T follicular helper cell (primary cell): Measurements from ENCODE around the gene PCGF3.
A peak's percentile ranks its signal among the peaks of the same experiment; 100 is the strongest.
"Not testable (repeated sequence)": the region's sequence is repeated elsewhere in the genome, so short reads cannot be mapped to it uniquely, and the experiment has no call there.

Source experiments
- DNase-seq: peaks from one replicate; pipeline ENCODE4 v3.0.0-alpha.2; 2020; ENCODE audit warnings: low read depth

Gene PCGF3

DNA sequence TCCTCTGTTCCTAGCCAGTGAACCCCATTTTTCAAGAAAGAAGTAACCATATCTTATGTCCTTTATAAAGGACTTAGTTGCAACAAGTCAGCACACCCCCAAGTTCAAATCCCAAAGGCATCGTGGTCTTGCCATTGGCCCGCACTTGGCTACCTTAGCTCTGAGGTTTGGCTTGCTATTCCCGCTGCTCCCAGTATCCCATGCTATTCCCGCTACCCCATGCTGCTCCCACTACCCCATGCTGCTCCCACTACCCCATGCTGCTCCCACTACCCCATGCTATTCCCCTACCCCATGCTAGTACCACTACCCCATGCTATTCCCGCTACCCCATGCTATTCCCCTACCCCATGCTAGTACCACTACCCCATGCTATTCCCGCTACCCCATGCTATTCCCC, 37.4 kb upstream of the PCGF3 start:
- DNase-seq, result not testable (repeated sequence)

DNA sequence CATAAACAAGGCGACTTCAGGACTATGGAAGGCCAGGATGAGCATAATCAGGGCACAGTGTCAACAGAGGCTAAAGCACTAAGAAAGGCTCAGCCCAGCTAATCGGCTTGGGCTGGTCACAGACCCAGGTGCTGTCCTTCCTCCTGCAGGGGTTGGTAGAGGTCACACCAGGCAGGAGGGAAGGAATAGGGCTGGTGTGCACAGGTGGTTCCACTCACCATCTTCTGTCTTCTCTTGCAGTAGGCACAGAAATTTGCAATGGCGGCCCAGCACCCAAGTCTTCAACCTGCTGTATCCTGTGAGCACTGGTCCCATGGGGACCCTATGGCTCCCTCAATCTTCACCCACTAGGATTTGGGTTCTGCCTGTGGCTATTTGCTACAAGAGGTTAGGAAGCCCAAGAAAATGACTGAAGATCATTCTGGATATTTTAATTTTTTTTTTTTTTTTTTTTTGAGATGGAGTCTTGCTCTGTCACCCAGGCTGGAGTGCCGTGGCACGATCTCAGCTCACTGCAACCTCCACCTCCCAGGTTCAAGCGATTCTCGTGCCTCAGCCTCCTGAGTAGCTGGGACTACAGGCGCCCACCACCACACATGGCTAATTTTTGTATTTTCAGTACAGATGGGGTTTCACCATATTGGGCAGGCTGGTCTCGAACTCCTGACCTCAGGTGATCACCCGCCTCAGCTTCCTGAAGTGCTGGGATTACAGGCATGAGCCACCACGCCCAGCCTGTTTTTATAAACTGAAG, 35.6 kb upstream of the PCGF3 start:
- not testable (repeated sequence) for DNase-seq

DNA sequence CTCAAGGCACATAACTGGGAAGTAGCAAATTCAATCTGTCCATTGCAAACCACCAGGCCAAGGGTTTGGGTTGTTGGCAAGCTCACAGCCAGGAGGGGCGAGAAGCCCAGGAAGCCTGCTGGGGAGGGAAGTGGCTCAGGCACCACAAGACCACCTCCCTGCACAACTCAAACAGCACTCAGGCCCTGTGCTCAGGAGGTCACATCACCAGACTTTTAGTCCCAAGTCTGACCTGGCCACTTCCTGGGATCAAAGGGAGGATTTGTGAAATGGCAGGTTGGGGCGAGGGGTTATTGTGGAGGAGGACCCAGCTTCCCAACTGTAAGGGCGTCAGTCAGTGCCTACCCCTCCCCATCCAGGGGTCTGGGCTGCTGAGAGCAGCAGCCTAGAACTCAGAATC, 33.9 kb upstream of the PCGF3 start:
- no peak for DNase-seq

DNA sequence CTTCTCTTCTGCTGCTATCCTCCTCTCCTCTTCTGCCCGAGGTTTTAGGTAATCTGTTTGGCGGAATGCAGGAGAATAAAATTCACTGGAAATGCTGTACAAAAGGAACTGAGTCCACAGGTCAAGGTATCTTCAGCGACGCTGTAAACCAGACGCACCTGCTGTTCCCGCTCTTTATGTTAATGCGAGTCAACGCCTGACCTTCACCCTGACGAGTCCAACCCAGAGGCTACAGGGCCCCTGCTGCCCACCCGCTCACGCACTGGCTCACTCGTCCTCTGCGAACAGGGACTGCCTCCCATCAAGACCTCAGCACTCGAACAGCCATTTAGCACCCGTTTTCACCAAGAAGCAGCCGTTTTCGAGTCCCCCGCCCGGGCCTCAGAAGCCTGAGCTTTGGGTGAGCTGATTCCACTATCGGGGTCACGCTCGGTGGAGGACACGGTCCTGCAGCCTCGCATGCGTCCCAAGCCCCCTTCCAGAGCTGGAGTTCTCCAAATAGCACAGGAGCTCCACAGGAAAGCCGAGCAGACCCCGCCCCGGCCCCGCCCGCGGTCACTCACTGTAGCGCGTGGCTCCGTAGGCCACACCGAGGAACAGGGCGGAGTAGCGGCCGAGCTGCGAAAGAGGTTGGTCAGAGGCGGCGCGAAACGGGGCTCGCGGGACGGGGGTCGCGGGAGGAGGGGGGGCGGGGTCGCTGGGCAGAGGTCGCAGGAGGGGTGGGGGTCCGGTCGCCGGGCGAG, 32.1 kb upstream of the PCGF3 start:
- DNase-seq, result no peak

DNA sequence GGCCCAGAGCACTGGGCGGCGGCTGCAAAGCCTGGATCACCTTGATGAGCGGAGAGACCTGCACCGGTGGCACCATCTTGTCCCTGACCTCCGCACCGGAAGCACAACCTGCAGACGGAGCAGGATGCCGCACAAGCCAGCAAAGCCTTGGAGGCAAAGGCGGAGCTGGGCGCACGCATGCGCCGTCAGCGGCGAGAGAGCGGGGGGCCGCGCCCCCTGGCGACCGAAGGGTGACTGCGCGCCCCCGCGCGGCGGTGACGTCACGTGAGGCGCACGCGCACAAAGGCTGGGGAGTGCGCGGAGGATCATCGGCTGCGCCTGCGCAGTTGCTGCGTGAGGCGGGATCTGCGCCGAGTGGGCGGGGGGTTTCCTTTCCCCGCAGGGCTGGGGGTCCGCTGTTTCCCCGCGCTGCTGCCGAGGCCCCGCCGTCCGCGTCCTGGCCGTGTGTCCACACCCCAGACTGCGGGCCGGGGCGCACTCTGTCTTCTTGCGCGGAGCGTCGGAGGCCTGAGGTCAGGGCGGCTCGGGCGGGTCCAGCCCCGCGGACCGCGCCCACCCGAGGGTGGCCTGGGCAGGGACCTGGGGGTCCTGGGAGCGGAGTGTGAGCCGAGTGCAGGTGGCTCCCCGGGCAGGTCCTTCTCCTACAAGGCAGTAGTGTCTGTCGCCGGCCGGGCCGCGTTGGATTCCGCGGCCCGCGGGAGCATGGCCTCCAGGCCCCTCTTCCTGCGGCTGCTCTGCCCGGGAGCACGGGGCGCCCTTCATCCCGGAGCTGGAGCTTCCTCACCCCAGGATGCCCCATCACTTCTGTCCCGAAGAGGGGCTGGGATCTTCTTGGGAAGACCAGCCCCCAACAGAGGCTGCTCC, 31.2 kb upstream of the PCGF3 start, which contains the start of the genes ATP5ME and MYL5:
ATP5ME (minus strand) TSS at position 105 of the 864 bp plus-strand sequence; CDS start at position 76, 29 bp downstream.
MYL5 (plus strand) TSS at position 371 of the 864 bp plus-strand sequence. CDS start 3,485 bp downstream, outside the sequence.
- DNase-seq, result peak; percentile 97

DNA sequence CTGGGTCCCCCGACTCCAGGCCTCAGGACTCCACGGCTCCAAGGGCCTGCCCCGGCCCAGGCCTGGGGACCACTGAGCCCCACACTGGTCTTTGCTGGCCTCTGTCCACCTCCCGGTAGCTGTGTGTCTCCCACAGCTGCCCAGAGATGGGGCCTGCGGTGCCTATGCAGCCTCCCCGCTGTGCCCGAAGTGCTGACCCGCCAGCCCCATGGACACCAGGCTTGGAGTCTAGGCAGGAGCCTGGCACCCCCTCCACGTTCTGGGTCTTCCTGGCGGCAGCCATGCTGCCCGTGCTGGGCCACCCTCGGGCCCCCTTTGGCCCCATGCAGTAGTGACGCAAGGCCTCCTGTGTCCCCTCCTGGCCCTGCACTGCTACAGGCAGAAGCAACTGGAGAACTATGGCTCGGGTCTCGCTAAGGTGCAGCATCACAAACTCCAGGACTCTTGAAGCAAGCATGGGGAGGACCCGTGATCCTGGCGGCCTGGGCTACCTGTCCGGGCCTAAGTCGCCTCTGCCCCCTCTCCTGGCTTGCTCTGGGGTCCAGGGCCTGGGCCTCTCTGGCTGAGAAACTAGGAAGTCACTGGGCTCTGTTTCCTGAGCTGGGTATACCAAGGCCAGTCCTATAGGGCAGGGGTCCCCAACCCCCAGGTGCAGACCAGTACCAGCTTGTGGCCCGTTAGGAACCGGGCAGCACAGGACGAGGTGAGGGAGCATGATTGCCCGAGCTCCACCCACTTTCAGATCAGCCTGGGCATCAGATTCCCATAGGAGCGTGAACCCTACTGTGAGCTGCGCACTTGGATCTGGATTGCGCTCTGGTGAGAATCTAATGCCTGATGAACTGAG, 30.4 kb upstream of the PCGF3 start:
- no peak for DNase-seq

DNA sequence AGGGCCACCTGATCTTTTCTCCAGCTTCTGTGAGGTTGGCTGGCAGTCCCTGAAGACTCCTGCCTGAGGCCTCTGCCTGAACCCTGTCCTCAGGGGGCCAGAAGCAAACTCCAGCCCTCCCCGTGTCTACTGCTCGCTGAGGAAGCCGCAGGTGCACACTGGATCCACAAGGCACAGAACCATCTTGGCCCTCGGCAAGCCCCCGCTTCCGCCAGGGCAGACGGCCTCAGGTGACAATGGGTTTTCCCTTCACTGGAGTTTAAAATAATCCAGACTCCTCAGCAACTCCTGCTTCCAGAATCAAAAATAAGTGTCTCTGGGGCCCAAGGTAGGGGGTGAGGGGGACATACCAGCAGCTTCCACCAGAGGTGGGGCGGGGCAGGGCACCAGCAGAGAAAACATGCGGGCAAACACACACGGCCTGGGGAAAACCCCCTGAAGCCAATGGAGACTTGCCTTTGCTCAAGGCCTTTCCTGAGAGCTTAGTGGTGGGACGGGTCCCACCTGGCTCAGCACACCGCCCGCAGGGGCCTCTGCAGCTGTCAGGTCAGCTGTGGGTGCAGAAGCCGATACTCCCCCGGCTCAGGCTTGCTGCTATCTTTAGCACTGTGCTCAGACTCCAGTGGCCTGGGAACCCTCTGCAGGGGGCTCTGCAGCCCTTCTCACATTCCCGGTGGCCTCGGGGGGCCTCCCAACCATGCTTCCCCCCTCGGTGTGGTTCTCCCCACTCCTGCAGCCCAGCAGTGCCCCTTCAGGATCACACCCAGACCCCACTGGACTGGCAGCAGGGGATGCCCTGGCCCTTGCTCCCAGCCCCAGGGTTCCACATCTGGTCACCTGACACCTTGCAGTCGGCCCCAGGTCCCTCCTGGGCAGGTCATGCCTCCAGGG, 29.4 kb upstream of the PCGF3 start:
- no peak for DNase-seq

DNA sequence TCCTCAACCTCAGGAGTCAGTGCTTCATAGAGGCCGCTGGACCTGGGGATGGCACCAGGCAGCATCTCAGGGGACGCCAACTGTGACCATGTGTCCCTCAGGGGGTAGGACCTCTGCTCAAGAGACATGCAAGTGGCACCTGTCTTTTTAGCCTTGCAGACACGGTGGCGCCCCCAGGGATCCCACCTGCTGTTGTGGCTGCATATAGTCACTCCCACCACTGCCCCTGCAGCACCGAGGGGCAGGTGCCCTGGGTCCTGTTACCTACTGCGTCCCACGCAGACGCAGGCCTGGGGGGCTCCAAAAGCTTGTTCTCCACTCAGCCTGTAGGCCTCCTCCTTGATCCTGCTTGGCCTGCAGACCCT, 28.8 kb upstream of the PCGF3 start:
- no peak for DNase-seq

DNA sequence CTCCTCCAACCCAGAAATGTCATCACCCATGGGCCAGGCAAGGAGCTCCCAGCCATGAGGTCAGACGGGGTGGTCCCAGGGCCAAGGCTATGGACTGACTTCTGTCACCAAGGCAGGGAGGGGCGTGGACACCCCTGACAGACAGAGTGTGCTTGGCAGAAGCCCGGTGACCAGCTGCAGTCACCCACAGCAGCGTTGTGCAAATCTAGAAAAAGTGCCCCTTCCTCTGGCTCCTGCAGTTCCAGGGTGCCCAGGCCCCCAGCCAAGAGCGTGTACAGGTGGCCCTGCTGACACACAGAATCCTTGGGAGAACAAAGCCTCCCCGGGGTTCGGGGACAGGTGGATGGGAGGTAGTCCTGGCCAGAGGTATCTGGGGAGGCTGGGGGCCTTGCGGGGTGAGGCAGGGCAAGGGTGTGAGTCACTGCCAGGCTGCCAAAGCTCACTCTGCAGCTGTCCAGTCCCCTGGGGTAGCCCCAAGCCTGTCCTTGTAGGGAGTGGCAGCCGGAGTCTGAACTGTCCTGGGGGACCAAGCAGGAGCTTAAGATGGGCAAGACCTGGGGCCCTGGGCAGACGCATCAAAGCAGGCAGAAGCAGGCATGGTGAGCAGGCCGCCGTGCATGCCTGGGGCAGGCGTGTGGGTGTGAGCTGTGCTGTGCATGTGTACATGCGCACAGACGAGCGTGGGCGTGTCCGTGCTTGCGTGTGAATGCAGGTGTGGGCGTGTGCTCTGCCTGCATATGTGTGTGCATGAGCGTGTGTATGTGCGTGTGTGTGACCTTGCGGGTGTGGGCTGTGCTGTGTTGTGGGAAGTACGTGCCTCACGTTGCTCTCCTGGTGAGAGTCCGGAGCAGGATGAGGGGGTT, 28.0 kb upstream of the PCGF3 start:
- DNase-seq, result peak; percentile 31

DNA sequence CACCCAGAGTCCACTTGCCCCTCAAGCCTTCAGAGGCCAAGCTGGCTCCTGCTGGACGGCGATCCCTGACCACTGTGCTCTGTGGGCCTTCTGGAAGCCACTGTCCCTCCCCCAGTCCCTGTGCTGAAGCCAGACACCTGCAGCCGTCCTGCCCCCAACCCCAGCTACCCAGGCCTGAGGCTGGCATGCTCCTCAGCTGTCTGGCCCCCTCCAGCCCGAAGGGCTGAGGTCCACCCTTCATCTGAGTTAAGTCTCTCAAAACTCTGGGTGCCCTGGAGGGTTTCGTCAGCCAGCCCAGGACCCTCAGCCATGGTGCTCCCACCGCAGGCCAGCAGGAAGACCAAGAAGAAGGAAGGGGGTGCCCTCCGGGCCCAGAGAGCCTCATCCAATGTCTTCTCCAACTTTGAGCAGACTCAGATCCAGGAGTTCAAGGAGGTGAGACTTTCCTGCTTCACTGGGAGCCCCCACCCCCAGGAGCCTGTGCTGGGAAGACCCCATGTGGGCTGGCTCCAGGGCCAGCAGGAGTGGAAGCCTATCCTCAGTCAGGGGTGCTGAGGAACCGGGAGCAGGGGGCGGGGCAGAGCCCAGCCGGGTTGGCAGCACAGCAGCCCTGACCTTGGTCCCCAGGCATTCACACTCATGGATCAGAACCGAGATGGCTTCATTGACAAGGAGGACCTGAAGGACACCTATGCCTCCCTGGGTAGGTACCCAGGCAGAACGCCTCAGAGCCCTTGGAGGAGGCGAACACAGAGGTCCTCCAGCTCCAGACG, 27.1 kb upstream of the PCGF3 start:
- DNase-seq, result no peak

DNA sequence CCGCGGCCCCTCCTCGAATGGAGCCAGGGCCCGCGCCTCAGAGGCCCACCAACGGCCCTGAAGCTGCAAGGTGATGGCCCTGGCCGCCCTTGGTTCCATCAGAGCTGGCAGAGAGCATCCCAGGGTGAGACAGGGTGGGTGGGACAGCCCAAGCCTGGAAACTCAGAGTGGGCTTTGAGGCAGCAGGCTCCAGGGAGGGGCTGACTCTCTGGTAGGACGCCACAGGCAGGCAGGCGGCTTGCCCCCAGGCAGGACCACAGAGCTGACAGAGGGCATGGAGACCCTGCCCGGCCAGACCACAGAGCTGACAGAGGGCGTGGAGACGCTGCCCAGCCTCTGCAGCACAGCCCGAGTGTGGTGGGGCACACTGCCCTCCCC, 26.5 kb upstream of the PCGF3 start:
- no peak for DNase-seq

DNA sequence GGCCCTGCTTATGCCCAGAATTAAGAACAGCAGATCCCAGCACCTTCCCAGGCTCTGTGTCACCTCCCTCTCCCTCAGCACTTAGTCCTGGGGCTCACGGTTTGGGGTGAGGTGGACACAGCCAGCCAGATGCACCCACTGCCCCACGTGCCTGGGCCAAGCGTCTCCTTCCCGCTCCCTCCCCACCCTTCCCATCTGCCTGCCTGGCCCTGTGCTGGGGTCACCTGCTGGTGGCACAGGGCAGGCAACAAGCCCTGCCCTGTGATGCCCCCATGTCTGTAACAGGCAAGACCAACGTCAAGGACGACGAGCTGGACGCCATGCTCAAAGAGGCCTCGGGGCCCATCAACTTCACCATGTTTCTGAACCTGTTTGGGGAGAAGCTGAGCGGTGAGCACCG, 26.0 kb upstream of the PCGF3 start:
- no peak for DNase-seq

DNA sequence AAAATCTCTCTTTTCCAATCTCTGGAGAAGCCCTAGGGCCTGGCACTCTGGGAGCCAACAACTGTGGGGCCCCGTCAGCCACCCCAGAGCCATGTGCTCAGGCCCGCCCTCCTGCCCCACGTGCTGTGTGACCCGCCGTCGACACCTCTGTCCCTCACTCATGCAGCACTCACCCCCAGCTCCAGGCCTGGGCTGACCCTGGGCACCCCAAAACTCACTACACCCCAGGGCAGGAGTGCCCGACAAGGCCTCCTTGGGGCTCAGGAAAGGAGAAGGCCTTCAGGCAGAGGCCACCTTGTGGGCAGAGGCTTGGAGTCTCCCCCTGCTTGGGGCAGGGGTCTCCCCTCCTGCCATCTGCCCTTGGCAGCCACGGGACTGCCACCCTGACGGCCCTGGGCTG, 25.5 kb upstream of the PCGF3 start:
- DNase-seq, result no peak

DNA sequence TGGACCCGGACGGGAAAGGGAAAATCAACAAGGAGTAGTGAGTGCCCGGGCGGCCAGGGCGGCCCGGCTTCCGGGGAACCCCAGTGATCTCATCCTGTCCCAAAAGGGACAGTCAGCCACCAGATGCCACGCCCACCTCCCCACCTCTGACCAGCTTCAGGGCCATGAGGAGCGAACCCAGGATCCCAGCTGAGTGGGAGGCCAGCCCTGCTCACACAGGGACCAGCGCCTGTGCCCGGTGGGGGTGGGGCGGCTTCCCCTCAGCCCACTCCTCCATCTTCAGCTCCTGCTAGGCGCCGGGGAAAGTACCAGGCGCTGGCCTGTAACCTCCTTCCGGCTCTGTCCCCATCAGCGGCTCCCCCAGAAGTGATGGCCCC, 25.1 kb upstream of the PCGF3 start:
- DNase-seq, result no peak

DNA sequence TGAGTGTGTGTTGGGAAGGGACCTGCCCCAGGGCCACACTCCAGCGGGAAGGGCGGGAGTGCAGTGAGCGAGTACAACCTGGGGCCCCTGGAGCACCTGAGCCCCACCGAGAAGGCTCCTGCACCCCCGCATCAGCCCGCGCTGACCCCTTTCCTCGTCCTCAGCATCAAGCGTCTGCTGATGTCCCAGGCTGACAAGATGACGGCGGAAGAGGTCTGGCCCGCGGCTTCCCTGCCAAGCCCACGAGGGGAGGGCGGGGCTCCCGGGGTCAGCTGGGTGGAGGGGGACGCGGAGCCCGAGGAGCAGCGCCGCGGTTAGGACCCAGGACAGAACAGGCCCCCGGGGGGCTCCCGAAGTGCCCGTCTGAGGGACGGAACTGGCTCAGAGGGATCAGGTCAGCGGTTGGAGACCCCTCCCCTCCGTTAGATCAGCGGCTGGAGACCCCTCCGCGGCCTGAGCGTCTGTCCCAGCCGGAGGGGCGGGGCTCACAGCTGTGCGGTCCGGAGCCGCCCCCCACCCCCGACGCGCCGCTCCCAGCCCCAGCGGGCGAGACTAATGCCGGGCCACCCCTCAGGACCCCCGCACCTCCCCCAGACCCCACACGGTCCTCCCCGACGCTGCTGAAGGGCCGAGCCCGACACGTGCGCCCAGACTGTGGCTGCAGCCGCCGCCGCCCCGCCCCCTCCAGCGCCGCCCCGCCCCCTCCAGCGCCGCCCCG, 24.5 kb upstream of the PCGF3 start:
- DNase-seq, result no peak

DNA sequence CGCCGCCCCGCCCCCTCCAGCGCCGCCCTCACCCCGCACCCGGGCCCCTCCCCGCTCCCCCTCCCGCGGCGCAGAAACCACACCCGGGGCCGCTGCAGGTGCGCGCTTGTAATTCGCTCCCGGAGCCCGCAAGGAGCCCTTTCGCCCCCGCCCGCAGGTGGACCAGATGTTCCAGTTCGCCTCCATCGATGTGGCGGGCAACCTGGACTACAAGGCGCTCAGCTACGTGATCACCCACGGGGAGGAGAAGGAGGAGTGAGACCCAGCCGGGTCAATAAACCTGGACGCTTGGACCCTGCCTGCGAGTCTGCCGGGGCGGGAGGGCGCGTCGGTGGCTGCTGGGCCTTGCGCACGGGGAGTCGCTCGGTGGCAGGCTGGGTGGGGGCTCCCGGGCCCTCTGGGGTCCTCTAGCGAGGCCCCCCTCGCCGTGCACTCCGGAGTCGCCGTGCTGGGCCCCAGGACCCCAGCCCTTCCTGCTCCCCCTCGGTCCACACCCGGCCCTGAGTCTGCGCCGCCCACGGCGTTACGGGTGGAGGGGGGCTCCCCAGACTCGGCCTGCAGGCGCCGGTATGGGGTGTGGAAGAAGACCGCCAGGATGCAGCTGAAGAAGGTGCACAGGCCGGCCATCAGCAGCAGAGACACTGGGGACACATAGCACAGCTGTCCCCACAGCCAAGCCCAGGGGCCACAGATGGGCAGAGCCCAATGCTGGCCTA, 23.7 kb upstream of the PCGF3 start:
- no peak for DNase-seq

DNA sequence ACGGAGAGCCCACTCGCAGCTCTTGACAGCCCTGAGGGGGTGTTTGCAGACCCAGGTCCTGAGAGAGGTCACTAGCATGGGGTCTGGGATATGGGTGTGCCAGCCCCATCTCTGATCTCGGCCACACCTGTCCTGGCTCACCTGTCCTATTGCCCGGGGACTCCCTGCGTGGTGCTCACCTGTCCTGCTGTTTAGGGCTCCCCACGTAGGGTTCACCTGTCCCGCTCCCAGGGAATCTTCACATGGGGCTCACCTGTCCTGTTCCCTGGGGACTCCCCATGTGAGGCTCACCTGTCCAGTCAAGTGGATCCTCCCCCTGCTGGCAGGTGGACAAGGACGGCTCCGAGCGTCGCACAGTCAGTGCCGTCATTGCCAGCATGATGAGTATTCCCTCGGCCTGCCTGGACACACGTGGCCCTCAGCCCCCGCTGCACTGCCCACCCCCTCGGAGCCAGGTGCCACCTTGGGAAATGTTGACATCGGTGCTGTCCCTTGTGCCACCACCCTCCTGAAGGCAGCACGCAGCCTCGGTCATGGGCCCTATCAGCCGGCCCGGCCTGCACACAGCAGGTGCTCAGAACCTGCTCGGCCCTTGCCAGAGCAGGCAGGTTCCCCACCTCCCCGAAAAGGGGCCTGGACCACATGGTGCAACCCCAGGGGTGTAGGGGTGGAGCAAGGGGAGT, 23.0 kb upstream of the PCGF3 start:
- DNase-seq, result no peak
